Ascending aorta (tissue), 2 donors: Measurements from ENCODE around the gene MYLIP. TPM values are rescaled to one million over a fixed set of nuclear protein-coding genes. Genes with fewer than 3 reads are reported as not detected.

Source experiments
- DNase-seq, 2 donors: peaks; one replicate each; pipeline ENCODE4 v3.0.0-alpha.2; 2019; ENCODE audit warnings: low spot score in 2 of 2
- H3K27ac ChIP-seq, 2 donors: fragments of 200-600 bp; sonication (generic); one replicate each; pipeline ENCODE4 v1.5.1; 2016 to 2017; ENCODE audit warnings: mild to moderate bottlenecking in 1 of 2
- H3K27me3 ChIP-seq: fragments of 200-600 bp; sonication (generic); one replicate; pipeline ENCODE4 v1.5.1; 2017
- H3K36me3 ChIP-seq, 2 donors: fragments of 200-600 bp; sonication (generic); one replicate each; pipeline ENCODE4 v1.5.1; 2016
- H3K4me1 ChIP-seq, 2 donors: fragments of 200-600 bp; sonication (generic); one replicate each; pipeline ENCODE4 v1.5.1; 2016 to 2017; ENCODE audit warnings: mild to moderate bottlenecking in 1 of 2
- H3K4me3 ChIP-seq, 2 donors: fragments of 200-600 bp; sonication (generic); one replicate each; pipeline ENCODE4 v1.5.1; 2016 to 2017; ENCODE audit warnings: mild to moderate bottlenecking in 1 of 2
- H3K9me3 ChIP-seq, 2 donors: fragments of 200-600 bp; sonication (generic); one replicate each; pipeline ENCODE4 v1.5.1; 2016
- CTCF ChIP-seq, 3 experiments: fragments of 200-600 bp in 2 of 3; fragments of 450-650 bp in 1 of 3; sonication (generic) in 2 of 3; IDR thresholded peaks; one replicate each; pipeline ENCODE4 v1.5.1; 2016 to 2019; ENCODE audit warnings: antibody characterized with exemption in 3 of 3, mild to moderate bottlenecking in 1 of 3, moderate library complexity in 1 of 3
- intact Hi-C: fragments of 100-400 bp; cut with DNase I; formaldehyde crosslinking; loops from one replicate; pipeline ENCODE4 v1.15.1; 2023
- total RNA-seq: library from RNA; depleted of rRNA; stranded (reverse); fragments of >200 nt; gene quantifications from one replicate; pipeline ENCODE4 v1.1.0, GENCODE V29; 2016

MYLIP gene
- total RNA-seq, 1 donor from 2014 or later: 36.1 TPM

GRCh38 chr6:16090920-16091319 is 38.0 kb upstream of the MYLIP start:
- H3K27me3 ChIP-seq: no peaks in the 10 kb centered on the region
- no peak overlapping the region for H3K4me3 ChIP-seq
- H3K27ac ChIP-seq: no peak overlapping the region
- H3K36me3 ChIP-seq: no peaks in the 10 kb centered on the region
- TF ChIP-seq CTCF (IDR thresholded peaks at IDR 0.05): no peak
- H3K4me1 ChIP-seq: no peaks in the 10 kb centered on the region
- DNase-seq: no peak
- no peaks in the 10 kb centered on the region for H3K9me3 ChIP-seq
- intact Hi-C loops: no loop called here

GRCh38 chr6:16092140-16092539 is 36.7 kb upstream of the MYLIP start:
- Histone ChIP-seq H3K36me3 (no peaks in the 10 kb centered on the region), H3K27me3 (no peaks in the 10 kb centered on the region), H3K4me1 (no peaks in the 10 kb centered on the region), H3K4me3 (no peak overlapping the region), H3K27ac (no peak overlapping the region), H3K9me3 (no peaks in the 10 kb centered on the region)
- no peak for TF ChIP-seq CTCF (IDR thresholded peaks at IDR 0.05)
- no peak for DNase-seq
- intact Hi-C loops: no loop called here

GRCh38 chr6:16092990-16093389 is 35.9 kb upstream of the MYLIP start:
- Histone ChIP-seq H3K4me1 (no peaks in the 10 kb centered on the region), H3K27ac (no peak overlapping the region), H3K4me3 (no peak overlapping the region), H3K36me3 (no peaks in the 10 kb centered on the region), H3K27me3 (no peaks in the 10 kb centered on the region), H3K9me3 (no peaks in the 10 kb centered on the region)
- no peak for DNase-seq
- intact Hi-C loops: no loop called here
- TF ChIP-seq CTCF (IDR thresholded peaks at IDR 0.05): no peak

- H3K27ac ChIP-seq: no peak overlapping the region
- intact Hi-C loops: no loop called here
- no peak overlapping the region for H3K4me3 ChIP-seq
- no peaks in the 10 kb centered on the region for H3K9me3 ChIP-seq
- DNase-seq: no peak
- H3K27me3 ChIP-seq: no peaks in the 10 kb centered on the region
- no peaks in the 10 kb centered on the region for H3K36me3 ChIP-seq
- TF ChIP-seq CTCF (IDR thresholded peaks at IDR 0.05): no peak
- H3K4me1 ChIP-seq: no peaks in the 10 kb centered on the region
Measured at GRCh38 chr6:16095180-16095579, 33.7 kb upstream of the MYLIP start.

GRCh38 chr6:16097382-16098171 is 31.3 kb upstream of the MYLIP start:
- Histone ChIP-seq H3K27ac (no peak overlapping the region), H3K4me1 (no peaks in the 10 kb centered on the region), H3K36me3 (no peaks in the 10 kb centered on the region), H3K9me3 (no peaks in the 10 kb centered on the region), H3K4me3 (no peak overlapping the region), H3K27me3 (no peaks in the 10 kb centered on the region)
- TF ChIP-seq CTCF (IDR thresholded peaks at IDR 0.05): no peak
- intact Hi-C loops: no loop called here
- DNase-seq: no peak
